BLaER1 (cell line): ENCODE measurements around the gene DPM2.
A peak's percentile ranks its signal among the peaks of the same experiment; 100 is the strongest.

Experiments
- H3K27ac ChIP-seq: shearing (Covaris generic); formaldehyde crosslinking; 2 replicates; pipeline ENCODE4 v1.8.1; 2022
- H3K27me3 ChIP-seq: shearing (Covaris generic); formaldehyde crosslinking; 2 replicates; pipeline ENCODE4 v1.8.1; 2022
- H3K36me3 ChIP-seq: shearing (Covaris generic); formaldehyde crosslinking; 2 replicates; pipeline ENCODE4 v1.8.1; 2022
- H3K4me1 ChIP-seq: shearing (Covaris generic); formaldehyde crosslinking; 2 replicates; pipeline ENCODE4 v1.8.1; 2022
- H3K4me2 ChIP-seq: shearing (Covaris generic); formaldehyde crosslinking; 2 replicates; pipeline ENCODE4 v1.8.1; 2022
- H3K4me3 ChIP-seq: shearing (Covaris generic); formaldehyde crosslinking; 2 replicates; pipeline ENCODE4 v1.8.1; 2022
- H3K9ac ChIP-seq: shearing (Covaris generic); formaldehyde crosslinking; 2 replicates; pipeline ENCODE4 v1.8.1; 2022
- H3K9me3 ChIP-seq: shearing (Covaris generic); formaldehyde crosslinking; 2 replicates; pipeline ENCODE4 v1.8.1; 2022
- H4K20me1 ChIP-seq: shearing (Covaris generic); formaldehyde crosslinking; 2 replicates; pipeline ENCODE4 v1.8.1; 2022
- Cebpa-rat ChIP-seq: shearing (Covaris generic); IDR thresholded peaks from 2 replicates; pipeline ENCODE4 v1.8.1; 2022

DPM2 gene

DNA sequence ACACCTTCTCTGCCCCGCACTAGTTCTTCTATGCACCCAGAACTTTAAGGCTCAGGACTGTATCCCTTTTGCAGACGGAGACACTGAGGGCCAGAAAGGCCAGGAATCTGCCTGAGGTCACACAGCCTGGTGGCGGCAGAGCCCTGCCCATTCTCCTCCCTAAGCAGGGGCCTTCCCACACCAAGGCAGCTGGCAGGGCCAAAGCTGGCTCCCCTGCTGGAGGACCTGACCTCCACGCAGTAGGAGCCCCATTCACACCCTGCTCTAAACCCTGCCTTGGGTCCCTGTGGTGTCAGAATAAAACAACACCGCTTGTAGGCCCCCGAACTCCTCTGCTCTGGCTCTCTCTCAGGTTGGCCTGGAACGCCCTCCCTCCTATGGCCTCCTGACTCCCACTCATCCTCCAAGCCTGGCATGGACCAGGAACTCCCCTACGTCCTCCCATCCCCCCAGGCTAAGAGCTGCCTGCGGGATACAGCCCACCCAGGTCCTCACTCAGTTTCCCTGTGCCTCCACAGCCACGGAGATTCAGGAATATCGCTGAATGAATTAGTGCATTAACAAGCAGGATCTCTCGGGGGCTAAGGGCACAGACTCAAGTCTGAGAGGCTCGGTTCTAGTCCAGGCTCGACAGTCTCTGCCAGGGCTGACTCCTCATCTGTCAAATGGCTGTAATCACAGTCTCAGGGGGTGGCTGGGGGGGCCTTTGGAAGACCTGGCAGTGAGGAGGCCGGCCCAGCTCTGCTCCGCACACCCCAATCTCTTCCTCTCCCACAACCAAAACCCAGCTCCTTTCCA, 41.1 kb downstream of the DPM2 start:
- Histone ChIP-seq H3K4me2 (peak overlapping the region; percentile 89), H3K27ac (peak overlapping the region; percentile 51), H4K20me1 (peaks cover 42% of the 10 kb centered on the region), H3K4me1 (peaks cover 46% of the 10 kb centered on the region), H3K27me3 (no peaks in the 10 kb centered on the region), H3K9ac (peak overlapping the region; percentile 35; the same call in 1 of the 2 replicates), H3K36me3 (peaks cover 53% of the 10 kb centered on the region), H3K4me3 (0 out of 2 replicates have a peak overlapping the region, but pooled peaks have one; percentile 28), H3K9me3 (peaks cover 16% of the 10 kb centered on the region)
- TF ChIP-seq Cebpa-rat, result no peak

DNA sequence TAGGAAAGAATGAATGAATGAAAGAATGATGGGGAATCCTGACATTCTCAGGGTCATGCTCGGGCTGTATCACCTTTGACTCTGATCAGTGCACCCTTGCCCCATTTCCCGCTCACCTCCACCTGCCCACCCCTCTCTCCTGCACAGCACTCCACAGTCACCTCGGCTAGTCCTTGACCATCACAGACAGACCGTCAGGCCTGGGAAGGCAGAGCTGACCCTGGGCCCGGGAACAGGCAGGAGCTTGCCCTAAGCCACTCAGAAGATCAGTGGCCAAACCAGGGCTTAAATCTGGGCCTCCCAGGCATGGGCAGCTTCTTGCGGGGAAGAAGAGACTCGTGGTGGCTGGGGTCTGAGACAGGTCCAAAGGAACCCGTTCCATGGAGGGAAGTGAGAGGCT, 41.8 kb downstream of the DPM2 start:
- Histone ChIP-seq H3K27me3 (no peaks in the 10 kb centered on the region), H3K4me2 (no peak overlapping the region), H3K4me1 (peaks cover 38% of the 10 kb centered on the region), H3K4me3 (no peak overlapping the region), H3K9ac (no peak overlapping the region), H4K20me1 (peaks cover 42% of the 10 kb centered on the region), H3K36me3 (peaks cover 59% of the 10 kb centered on the region), H3K27ac (peak overlapping the region; percentile 51; the same call in 1 of the 2 replicates), H3K9me3 (peaks cover 16% of the 10 kb centered on the region)
- TF ChIP-seq Cebpa-rat, result no peak

DNA sequence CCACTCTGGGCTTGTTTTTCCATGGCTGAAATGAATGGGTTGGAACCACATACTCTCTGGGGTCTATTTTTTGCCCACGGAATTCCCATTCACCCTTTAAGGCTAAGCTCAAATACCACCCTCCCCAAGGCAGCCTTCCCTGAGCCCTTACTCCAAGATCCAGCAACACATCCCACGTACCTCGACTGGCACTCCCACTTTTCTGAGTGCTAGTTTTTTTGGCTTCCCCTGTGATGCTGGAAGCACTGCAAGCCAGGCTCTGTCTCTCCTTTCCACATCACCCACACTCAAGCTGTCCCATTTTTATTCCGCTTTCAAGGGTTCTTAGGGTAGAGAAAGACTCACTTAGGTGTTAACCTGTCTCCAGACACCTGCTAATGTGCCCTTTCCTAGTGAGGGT, 44.3 kb downstream of the DPM2 start:
- peaks cover 76% of the 10 kb centered on the region for H3K36me3 ChIP-seq
- no peak overlapping the region for H3K4me3 ChIP-seq
- peaks cover 39% of the 10 kb centered on the region for H4K20me1 ChIP-seq
- peaks cover 16% of the 10 kb centered on the region for H3K9me3 ChIP-seq
- no peaks in the 10 kb centered on the region for H3K27me3 ChIP-seq
- H3K27ac ChIP-seq, result no peak overlapping the region
- peaks cover 41% of the 10 kb centered on the region for H3K4me1 ChIP-seq
- no peak overlapping the region for H3K9ac ChIP-seq
- H3K4me2 ChIP-seq, result no peak overlapping the region
- no peak for TF ChIP-seq Cebpa-rat

GRCh38 chr9:127892831-127893230, 44.8 kb downstream of the DPM2 start:
- peaks cover 41% of the 10 kb centered on the region for H3K4me1 ChIP-seq
- H3K27ac ChIP-seq, result no peak overlapping the region
- no peak for TF ChIP-seq Cebpa-rat
- H3K9me3 ChIP-seq, result peaks cover 16% of the 10 kb centered on the region
- no peak overlapping the region for H3K4me2 ChIP-seq
- no peaks in the 10 kb centered on the region for H3K27me3 ChIP-seq
- H3K4me3 ChIP-seq, result no peak overlapping the region
- H3K36me3 ChIP-seq, result peaks cover 76% of the 10 kb centered on the region
- H3K9ac ChIP-seq, result no peak overlapping the region
- peaks cover 33% of the 10 kb centered on the region for H4K20me1 ChIP-seq

DNA sequence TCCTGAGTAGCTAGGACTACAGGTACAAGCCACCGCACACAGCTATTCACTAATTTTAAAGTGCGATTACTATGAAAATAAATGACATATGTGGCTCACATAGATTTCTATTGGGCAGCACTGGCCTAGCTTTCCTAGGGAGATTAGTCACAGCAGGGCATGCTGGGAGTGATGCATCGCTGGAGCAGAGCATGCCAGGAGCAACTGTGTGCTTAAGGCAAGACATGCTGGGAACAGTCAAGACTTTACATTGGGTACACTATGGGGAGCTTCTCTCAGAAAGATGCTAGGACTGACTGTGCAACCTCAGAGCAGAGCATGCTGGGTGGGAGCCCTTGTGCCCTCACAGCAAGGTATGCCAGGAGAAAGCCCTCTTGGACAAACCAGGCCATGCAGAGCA, 47.6 kb downstream of the DPM2 start:
- Histone ChIP-seq H4K20me1 (0 out of 2 replicates have a peak, but pooled peaks cover 7% of the 10 kb centered on the region), H3K4me3 (no peak overlapping the region), H3K27me3 (no peaks in the 10 kb centered on the region), H3K4me1 (peaks cover 53% of the 10 kb centered on the region), H3K4me2 (no peak overlapping the region), H3K9me3 (peaks cover 16% of the 10 kb centered on the region), H3K9ac (no peak overlapping the region), H3K36me3 (peaks cover 66% of the 10 kb centered on the region), H3K27ac (no peak overlapping the region)
- TF ChIP-seq Cebpa-rat, result no peak

DNA sequence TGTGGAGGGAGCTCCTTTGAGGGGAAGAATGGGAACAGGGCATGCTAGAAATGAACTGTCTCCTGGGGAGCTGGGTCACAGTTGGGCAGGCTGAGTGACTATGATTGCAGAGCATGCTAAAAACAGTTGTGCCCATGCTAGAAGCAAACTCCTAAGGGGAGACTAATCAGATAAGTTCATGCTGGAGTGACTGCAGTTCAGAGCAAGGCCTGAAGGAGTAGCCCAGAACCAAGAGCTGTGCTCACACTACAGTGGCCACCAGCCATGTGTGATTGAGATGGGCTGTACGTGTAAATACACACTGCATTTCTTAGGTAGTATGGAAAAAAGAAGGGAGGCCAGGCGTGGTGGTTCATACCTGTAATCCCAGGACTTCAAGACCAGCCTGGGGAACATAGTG, 49.9 kb downstream of the DPM2 start:
- peaks cover 43% of the 10 kb centered on the region for H3K36me3 ChIP-seq

GRCh38 chr9:127886401-127886972, 51.2 kb downstream of the DPM2 start:
- no peaks in the 10 kb centered on the region for H3K27me3 ChIP-seq
- peak overlapping the region; percentile 88 for H3K27ac ChIP-seq
- H3K9me3 ChIP-seq, result no peaks in the 10 kb centered on the region
- no peaks in the 10 kb centered on the region for H4K20me1 ChIP-seq
- peak overlapping the region; percentile 85 for H3K4me2 ChIP-seq
- H3K4me3 ChIP-seq, result peak overlapping the region; percentile 28; the same call in 1 of the 2 replicates
- H3K4me1 ChIP-seq, result peaks cover 88% of the 10 kb centered on the region
- H3K36me3 ChIP-seq, result peaks cover 33% of the 10 kb centered on the region
- TF ChIP-seq Cebpa-rat, result no peak
- peak overlapping the region; percentile 79 for H3K9ac ChIP-seq

More for the DNA sequence above, 49.9 kb downstream of the DPM2 start:
- peak overlapping the region; percentile 88 for H3K27ac ChIP-seq
- H3K4me2 ChIP-seq, result peak overlapping the region; percentile 85
- H4K20me1 ChIP-seq, result no peaks in the 10 kb centered on the region
- peaks cover 76% of the 10 kb centered on the region for H3K4me1 ChIP-seq
- no peak for TF ChIP-seq Cebpa-rat
- peak overlapping the region; percentile 30; the same call in 1 of the 2 replicates for H3K9ac ChIP-seq
- H3K4me3 ChIP-seq, result no peak overlapping the region
- H3K27me3 ChIP-seq, result no peaks in the 10 kb centered on the region
- peaks cover 1% of the 10 kb centered on the region; the same call in 1 of the 2 replicates for H3K9me3 ChIP-seq

DNA sequence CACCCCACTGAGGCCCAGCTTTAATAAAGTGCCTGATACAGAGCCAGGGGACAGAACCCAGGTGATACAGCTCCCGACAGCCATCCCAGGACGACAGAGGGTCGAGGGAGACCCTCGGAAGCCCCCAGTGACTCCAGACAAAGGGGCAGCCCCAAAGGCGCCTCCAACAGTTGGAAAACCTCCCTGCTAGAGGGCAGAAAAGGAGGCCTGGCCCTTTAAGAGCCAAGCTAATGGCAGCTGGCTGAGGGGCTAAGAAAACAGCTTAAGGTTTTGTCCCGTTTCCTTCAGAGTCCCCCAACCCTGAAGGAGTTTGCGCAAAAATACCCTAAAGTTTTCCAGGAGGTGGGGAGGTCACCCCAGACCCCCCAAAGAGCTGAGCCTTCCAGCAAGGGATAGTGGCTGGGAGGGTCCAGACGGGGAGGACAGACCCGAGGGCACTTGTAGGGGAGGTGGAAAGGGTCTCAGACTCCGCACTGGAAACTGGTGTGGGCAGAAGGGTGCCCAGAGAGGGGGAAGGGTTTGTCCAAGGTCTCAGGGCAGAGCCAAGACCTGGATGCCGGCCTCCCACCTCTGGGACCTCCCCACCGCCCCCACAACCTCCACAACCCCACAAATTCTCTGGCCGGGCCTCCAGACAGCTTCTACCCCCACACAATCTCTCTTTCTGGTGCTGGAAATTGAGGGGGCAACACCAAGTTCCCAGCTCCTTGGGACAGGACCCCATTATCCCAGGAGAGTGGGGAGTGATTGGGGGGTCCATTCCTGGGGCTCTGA, 52.0 kb downstream of the DPM2 start:
- Histone ChIP-seq H3K4me1 (peaks cover 96% of the 10 kb centered on the region), H3K36me3 (peaks cover 25% of the 10 kb centered on the region), H3K27ac (peak overlapping the region; percentile 88), H3K4me2 (peak overlapping the region; percentile 85), H3K27me3 (no peaks in the 10 kb centered on the region), H3K9me3 (no peaks in the 10 kb centered on the region), H4K20me1 (no peaks in the 10 kb centered on the region), H3K4me3 (peak overlapping the region; percentile 28), H3K9ac (peak overlapping the region; percentile 79)
- no peak for TF ChIP-seq Cebpa-rat
